GM21737 (cell line): ENCODE results near the gene A4GALT.
A peak's percentile ranks its signal among the peaks of the same experiment; 100 is the strongest.

Experiments used
- ATAC-seq: cut with Tn5 transposase; IDR thresholded peaks from one replicate; pipeline ENCODE4 v1.9.1; 2021; ENCODE audit warnings: mild to moderate bottlenecking, moderate library complexity; ENCODE audit not compliant: unreplicated experiment

Gene A4GALT

DNA sequence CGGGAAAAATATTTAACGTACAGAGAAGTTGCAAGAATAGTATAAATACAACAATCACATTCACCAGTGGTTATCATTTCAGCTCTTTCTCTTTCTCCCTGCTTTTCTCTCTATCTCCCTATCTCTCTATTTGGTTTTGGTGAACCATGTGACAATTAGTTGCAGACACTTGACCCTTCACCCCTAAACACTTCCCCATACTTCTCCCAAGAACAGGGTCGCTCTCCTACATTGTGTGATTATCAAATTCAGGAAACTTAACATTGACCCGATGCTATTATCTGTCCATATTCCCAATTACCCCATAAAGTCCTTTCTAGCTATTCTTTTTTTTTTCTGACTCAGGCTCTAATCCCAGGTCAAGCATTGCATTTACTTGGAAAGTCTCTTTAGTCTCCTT lies 66.7 kb downstream of the A4GALT start:
- ATAC-seq, result no peak

- ATAC-seq, result no peak
Observed at GRCh38 chr22:42651134-42651533, 69.5 kb downstream of the A4GALT start.

DNA sequence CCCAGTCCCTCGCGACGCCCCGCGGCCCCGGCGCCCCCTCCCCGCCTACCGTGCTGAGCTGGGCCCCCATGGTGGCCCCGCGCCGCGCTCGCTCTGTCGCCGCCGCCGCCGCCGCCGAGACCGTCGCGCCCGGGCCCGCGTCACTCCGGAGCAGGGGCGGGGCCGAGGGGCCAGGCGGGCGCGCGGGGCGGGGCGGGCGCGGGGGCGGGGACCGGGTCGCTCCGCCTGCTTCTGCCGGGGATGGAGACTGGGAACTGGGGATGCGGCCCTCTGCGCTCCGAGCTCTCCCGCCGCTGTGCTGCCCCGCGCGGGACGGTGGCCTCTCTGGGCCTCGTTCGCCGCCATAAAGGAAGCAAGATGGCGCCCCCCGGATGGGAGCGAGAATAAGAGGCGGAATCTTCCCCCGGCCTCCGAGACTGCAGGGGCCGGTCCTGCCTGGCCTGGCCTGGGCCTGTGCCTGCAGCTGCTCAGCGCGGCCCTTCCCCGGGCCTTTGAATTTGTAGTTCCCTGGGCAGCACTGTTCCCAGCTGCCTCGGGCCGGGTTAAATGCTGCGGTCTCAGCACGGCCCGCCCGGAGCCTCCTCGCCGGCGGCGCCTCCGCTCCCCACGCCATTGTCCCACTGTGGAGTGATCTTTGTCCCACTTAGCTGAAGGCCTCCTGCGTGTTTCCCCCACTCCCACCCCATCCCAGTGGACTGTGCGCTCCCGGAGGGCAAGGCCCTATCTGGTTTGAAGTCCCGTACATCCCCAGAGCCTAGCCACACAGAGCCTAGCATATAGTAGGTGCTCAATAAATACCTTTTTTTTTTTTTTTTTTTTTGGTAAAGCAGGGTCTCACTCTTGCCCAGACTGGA lies 71.2 kb downstream of the A4GALT start, which contains the start of gene CYB5R3:
Gene CYB5R3, minus strand, starts transcription at position 147 of the 854 bp plus-strand sequence. Its CDS starts 77 bp downstream, at position 70.
- peak; percentile 56 for ATAC-seq

- peak; percentile 32 for ATAC-seq
Observed at GRCh38 chr22:42648368-42649245, 72.1 kb downstream of the A4GALT start.

DNA sequence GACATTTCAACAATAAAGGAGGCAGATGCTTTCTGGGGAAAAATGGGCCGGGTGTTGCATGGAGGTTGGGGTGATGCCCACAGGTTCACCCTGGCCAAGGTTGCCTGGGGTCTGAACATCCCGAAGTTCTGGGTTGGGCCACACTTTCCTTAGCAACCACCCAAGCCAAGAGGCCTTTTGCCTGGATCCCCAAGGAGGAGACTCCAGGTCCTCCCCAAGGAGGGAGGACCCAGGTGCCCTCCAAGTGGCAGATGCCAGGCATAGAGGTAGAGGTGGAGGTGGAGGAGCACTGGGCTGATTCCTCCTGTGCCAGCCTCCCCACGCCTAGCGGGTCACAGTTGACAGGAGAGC lies 72.7 kb downstream of the A4GALT start:
- ATAC-seq, result no peak

GRCh38 chr22:42646569-42647525 lies 73.8 kb downstream of the A4GALT start:
- ATAC-seq, result no peak

DNA sequence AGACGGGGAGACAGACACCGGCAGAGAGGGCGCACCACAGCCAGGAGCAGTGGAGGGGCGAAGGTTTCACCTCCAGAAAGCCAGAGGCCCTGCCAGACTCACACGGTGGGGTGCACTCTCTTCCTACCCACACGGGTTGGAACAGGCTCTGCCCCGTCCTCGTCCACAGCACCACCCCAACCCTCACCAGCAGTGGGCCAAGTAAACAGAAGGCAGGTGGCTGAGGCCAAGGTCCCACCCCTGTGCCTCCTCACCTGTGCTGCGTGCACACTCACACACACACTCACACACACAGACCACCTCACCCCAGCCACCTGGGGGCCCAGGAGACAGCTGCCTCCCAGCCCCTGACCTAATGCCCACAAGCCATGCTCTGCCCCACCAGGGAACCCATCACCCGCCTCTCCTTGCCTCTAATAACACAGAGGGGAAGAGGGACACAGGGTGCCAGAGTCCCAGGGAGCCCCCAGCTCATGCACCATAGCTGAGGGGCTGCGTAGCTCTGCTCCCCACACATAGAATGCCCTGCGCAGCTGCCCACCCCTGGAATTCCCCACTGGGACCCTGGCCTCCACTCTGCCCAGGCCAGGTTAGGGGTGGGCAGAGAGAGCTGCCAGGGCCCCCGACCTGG lies 74.6 kb downstream of the A4GALT start:
- ATAC-seq, result no peak

DNA sequence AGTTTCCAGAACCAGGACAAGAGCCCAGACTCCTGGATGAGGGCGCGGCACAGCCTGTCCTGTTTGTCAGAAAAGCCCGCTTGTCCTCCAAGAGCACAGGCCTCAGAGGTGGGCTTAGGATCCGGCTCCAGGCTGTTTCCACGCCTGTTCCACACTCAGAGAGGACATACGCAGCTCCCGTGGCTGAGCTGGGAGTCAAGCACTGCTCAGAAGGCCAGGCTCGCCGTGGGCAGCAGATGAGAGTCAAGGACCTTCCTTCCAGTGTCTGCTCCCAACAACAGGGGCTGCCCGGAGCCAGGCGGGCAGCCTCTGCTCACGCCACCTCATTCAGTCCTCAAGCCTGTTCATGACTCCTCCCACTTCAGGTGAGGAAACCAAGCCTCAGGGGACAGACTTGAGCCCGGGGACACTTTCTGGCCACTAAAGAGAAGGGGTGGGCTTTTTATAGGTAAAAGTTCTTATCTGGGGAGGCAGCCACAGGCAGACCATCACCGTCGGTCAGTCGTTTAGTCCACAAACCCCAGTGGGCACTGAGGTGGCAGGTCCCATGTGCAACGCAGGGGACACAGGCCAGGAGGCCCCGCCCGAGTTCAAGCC lies 75.2 kb downstream of the A4GALT start:
- ATAC-seq, result no peak

- no peak for ATAC-seq
Observed at GRCh38 chr22:42644422-42645340, 76.0 kb downstream of the A4GALT start.

- ATAC-seq, result no peak
Observed at GRCh38 chr22:42643634-42644421, 76.8 kb downstream of the A4GALT start.

- ATAC-seq, result no peak
Observed at GRCh38 chr22:42642806-42643633, 77.7 kb downstream of the A4GALT start.
